Measurements from ENCODE around the gene TRAPPC11.
"Not testable (repeated sequence)": the region's sequence is repeated elsewhere in the genome, so short reads cannot be mapped to it uniquely, and the experiment has no call there.

GRCh38 chr4:183627286-183627685 is 31.8 kb upstream of the TRAPPC11 start:
- not testable (repeated sequence) for TF ChIP-seq POU6F1 (CRISPR knock-in tag; IDR thresholded peaks at IDR 0.05; ENCODE audit: borderline replicate concordance, low read depth); ZFP30 (CRISPR knock-in tag; IDR thresholded peaks at IDR 0.05); TOX (CRISPR knock-in tag; IDR thresholded peaks at IDR 0.05; ENCODE audit: borderline replicate concordance); ZNF565 (CRISPR knock-in tag; conservative IDR thresholded peaks at IDR 0.05; ENCODE audit: low read depth); ARNTL (CRISPR knock-in tag; IDR thresholded peaks at IDR 0.05; ENCODE audit: borderline replicate concordance, low read depth); TSHZ2 (CRISPR knock-in tag; IDR thresholded peaks at IDR 0.05); ZNF8 (CRISPR knock-in tag; IDR thresholded peaks at IDR 0.05); SNAI2 (CRISPR knock-in tag; IDR thresholded peaks at IDR 0.05); CREB5 (CRISPR knock-in tag; IDR thresholded peaks at IDR 0.05; ENCODE audit: low read depth); TCF4 (CRISPR knock-in tag; IDR thresholded peaks at IDR 0.05; ENCODE audit: borderline replicate concordance); PATZ1 (CRISPR knock-in tag; IDR thresholded peaks at IDR 0.05; ENCODE audit: borderline replicate concordance)

Measured in SK-N-SH treated with all-trans-retinoic acid at 6 μM for 48 hours (cell line).